OCI-M2 (cell line): ENCODE data around the gene HSPD1.
"Not testable (repeated sequence)": the region's sequence is repeated elsewhere in the genome, so short reads cannot be mapped to it uniquely, and the experiment has no call there.

Experiments
- DNase-seq: peaks from one replicate; lab custom pipeline; 2025; ENCODE audit not compliant: unreplicated experiment; lab: John Stamatoyannopoulos, UW

The HSPD1 gene

GRCh38 chr2:197497326-197497725 is 2.3 kb downstream of the HSPD1 start:
- DNase-seq = no peak

- DNase-seq = no peak
These were observed 2.9 kb downstream of the HSPD1 start for GRCh38 chr2:197496695-197497094.

- DNase-seq = no peak
These were observed 4.1 kb downstream of the HSPD1 start for GRCh38 chr2:197495433-197496134.

- DNase-seq = no peak
These were observed 12.3 kb downstream of the HSPD1 start for GRCh38 chr2:197487385-197487784.

DNA sequence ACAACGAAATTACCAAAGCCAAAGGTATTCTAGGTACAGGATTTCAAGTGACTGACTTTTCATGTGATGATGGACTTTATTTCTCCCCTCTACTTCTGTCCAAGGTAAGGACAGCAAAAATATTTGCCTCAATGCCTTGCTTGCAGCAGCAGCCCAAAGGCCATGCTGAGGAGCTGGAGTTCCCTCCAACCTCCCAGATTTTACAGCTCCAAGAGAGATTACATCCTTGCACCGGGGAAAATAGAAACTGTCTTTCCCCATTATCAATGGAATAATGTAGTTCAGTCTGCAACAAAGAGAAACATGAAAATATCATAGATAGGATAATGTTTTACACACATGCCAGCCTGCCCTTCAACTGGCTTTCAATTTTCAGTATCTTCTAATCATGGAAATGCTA is 13.5 kb downstream of the HSPD1 start:
- no peak for DNase-seq

GRCh38 chr2:197484248-197484647 is 15.4 kb downstream of the HSPD1 start:
- DNase-seq = not testable (repeated sequence)

GRCh38 chr2:197480165-197481036 is 19.2 kb downstream of the HSPD1 start:
- no peak for DNase-seq

DNA sequence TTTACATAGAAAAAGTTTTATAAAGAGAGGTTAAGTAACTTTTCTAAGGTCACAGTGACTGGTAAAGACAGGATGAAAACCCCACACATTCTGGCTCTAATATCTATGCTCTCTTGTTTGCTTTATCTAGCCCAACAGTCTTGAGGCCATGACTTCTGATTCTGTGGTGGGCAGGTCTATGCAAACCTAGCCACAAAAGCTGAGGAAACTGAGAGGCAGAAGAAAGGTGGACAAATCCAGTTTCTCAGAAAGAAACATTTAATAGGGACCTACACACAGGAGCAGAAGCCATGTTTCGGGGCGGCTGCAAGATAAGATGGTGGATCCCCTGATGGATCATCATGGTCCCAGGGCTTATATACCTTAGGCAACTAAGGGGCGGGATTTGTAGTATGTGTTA is 21.8 kb downstream of the HSPD1 start:
- no peak for DNase-seq

DNA sequence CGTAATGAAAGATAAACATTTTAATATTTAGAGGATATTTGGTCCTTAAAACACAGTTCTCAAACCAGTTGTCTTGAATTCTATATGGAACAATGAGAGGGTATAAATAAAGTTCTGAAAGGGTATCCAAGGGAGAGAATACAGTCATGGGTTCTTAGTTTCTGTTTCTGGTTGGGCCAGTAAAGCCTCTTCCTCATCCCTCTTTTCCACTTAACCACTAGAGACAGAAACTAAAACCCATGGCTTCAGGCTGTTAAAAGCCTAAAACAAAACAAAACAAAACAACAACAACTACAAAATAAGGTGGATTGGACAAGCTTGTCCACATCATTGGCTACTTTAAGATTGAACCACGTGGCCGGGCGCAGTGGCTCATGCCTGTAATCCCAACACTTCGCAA is 27.5 kb downstream of the HSPD1 start:
- no peak for DNase-seq

- no peak for DNase-seq
These were observed 35.5 kb downstream of the HSPD1 start for GRCh38 chr2:197464175-197464574.

DNA sequence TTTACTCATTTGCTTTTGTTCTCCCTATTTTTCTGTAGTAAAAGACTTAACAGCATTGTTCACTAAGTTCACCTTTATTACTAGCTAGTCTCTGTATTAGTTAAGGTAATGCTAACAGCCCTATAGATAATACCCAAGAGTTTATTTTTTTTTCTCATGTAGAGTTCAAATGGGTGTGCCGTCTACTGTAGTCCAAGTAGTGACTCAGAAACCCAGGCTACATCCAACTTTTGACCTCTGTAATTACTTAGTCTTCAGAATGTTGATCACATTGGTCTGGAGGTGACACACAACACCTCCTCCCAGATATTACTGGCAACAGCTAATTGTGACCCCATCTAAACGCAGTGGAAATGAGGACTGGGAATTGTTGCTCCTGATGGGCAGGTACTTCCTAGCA is 38.6 kb downstream of the HSPD1 start:
- no peak for DNase-seq

DNA sequence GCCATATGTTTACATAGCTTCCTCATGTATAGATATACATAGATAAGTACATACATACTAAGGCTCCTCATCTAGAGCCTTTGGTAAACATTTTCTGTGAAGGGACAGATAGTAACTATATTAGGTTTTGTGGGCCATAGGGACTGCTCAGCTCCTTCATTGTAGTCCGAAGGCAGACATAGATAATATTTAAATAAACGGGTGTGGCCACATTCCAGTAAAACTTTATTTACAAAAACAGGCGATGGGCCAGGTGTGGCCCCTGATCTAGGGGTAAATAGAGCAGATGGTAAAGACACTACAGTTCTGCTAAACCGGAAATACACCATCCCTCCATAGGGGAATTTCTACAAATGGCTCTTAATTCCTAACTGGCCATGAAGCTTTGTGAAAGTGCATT is 39.0 kb downstream of the HSPD1 start:
- no peak for DNase-seq

- no peak for DNase-seq
These were observed 44.2 kb downstream of the HSPD1 start for GRCh38 chr2:197455428-197455827.

DNA sequence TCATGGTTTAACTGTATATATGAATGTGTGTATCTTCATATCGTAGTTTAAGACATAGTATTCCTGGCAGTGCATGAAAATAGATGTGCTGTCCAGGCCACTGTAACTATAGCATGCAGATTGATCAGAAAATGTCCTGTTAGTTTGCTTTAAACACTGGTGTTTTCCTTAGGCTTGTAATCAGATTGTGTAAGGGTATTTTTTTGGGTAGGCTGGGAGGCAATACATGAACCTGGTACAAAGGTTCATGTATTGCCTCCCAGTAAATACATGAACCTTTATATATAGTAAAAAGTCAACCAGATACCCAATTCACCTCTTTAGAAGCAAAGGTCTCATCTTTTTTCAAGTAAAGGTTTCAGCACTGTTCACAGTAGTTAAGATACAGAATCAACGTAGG is 44.7 kb downstream of the HSPD1 start:
- DNase-seq = no peak

GRCh38 chr2:197453914-197454398 is 45.7 kb downstream of the HSPD1 start:
- peak; percentile 23 for DNase-seq

GRCh38 chr2:197453123-197453913 is 46.3 kb downstream of the HSPD1 start, which contains the start of gene COQ10B:
TSS of gene COQ10B (plus strand) at chr2:197453552. CDS start at chr2:197453561, 9 bp downstream.
- peak; percentile 95 for DNase-seq

DNA sequence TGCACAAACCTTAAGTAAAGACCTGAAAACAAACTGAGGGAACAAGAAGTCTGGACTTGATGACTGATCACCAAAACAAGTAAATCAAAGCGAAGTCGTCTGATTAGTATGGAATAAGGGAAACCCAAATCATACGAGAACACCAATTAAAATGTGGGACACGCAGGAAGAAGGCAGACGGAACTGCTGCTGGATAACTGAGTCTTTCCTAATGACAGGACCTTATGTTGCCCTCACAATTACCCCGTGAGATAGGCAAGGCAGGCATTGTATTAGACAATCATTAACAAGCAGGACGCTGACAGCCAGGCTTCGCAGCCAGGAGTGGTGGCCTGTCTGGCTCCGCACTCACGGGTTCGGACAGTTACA is 46.9 kb downstream of the HSPD1 start:
- DNase-seq = no peak

- DNase-seq = not testable (repeated sequence)
These were observed 48.7 kb downstream of the HSPD1 start for GRCh38 chr2:197450935-197451358.

- no peak for DNase-seq
These were observed 49.2 kb downstream of the HSPD1 start for GRCh38 chr2:197450465-197450864.

- no peak for DNase-seq
These were observed 52.8 kb downstream of the HSPD1 start for GRCh38 chr2:197446844-197447243.

DNA sequence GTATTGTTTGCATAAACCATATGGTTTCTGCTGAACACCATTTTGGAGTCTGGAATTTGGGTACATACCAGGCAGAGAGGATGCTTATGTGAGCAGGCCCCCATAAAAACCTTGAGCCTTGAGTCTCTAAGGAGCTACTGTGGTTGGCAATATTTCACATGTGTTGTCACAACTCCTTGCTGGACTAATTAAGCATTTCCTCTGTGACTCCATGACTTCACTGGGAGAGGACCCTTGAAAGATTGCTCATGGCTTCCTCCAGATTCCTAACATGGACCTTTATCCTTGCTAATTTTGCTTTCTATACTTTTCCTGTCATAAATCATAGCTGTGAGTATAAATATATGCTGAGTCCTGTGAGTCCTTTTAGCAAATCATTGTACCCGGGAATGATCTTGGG is 53.9 kb downstream of the HSPD1 start:
- DNase-seq = no peak
